Measurements from ENCODE around the gene GET3. TPM values are rescaled to one million over a fixed set of nuclear protein-coding genes. Genes with fewer than 3 reads are reported as not detected.
"Not testable (repeated sequence)": the region's sequence is repeated elsewhere in the genome, so short reads cannot be mapped to it uniquely, and the experiment has no call there.

GET3 gene
- total RNA-seq: 113 and 115 TPM in 2 replicates

- DNase-seq (ENCODE audit: low read depth, low spot score): peak; percentile 100
Observed at GRCh38 chr19:12736995-12737834, at the start of gene GET3. TSS of gene GET3 (plus strand) at chr19:12737497. CDS start at chr19:12737506, 9 bp downstream.

GRCh38 chr19:12689012-12689411, 48.3 kb upstream of the GET3 start:
- no peak for DNase-seq (ENCODE audit: low read depth, low spot score)

- no peak for DNase-seq (ENCODE audit: low read depth, low spot score)
Observed at GRCh38 chr19:12689581-12690216, 47.6 kb upstream of the GET3 start.

GRCh38 chr19:12692960-12693359, 44.3 kb upstream of the GET3 start:
- DNase-seq (ENCODE audit: low read depth, low spot score): no peak

- DNase-seq (ENCODE audit: low read depth, low spot score): no peak
Observed at GRCh38 chr19:12694641-12695040, 42.7 kb upstream of the GET3 start.

GRCh38 chr19:12695096-12695495, 42.2 kb upstream of the GET3 start:
- DNase-seq (ENCODE audit: low read depth, low spot score): no peak

- DNase-seq (ENCODE audit: low read depth, low spot score): no peak
Observed at GRCh38 chr19:12695514-12695913, 41.8 kb upstream of the GET3 start.

- DNase-seq (ENCODE audit: low read depth, low spot score): no peak
Observed at GRCh38 chr19:12695997-12696365, 41.3 kb upstream of the GET3 start.

GRCh38 chr19:12696366-12697335, 40.6 kb upstream of the GET3 start, which contains the start of gene FBXW9:
TSS of gene FBXW9 (minus strand) at chr19:12696631. CDS start at chr19:12696581, 50 bp downstream.
- DNase-seq (ENCODE audit: low read depth, low spot score): peak; percentile 77

GRCh38 chr19:12697425-12697824, 39.9 kb upstream of the GET3 start:
- not testable (repeated sequence) for DNase-seq (ENCODE audit: low read depth, low spot score)

- DNase-seq (ENCODE audit: low read depth, low spot score): no peak
Observed at GRCh38 chr19:12698138-12698537, 39.2 kb upstream of the GET3 start.

- DNase-seq (ENCODE audit: low read depth, low spot score): no peak
Observed at GRCh38 chr19:12701596-12702282, 35.6 kb upstream of the GET3 start.

- no peak for DNase-seq (ENCODE audit: low read depth, low spot score)
Observed at GRCh38 chr19:12703046-12703445, 34.3 kb upstream of the GET3 start.

- DNase-seq (ENCODE audit: low read depth, low spot score): no peak
Observed at GRCh38 chr19:12705169-12705568, 32.1 kb upstream of the GET3 start.

GRCh38 chr19:12705654-12706331, 31.5 kb upstream of the GET3 start:
- no peak for DNase-seq (ENCODE audit: low read depth, low spot score)

- DNase-seq (ENCODE audit: low read depth, low spot score): no peak
Observed at GRCh38 chr19:12706332-12706718, 31.0 kb upstream of the GET3 start.

GRCh38 chr19:12708641-12709040, 28.7 kb upstream of the GET3 start:
- no peak for DNase-seq (ENCODE audit: low read depth, low spot score)

- DNase-seq (ENCODE audit: low read depth, low spot score): no peak
Observed at GRCh38 chr19:12711187-12711586, 26.1 kb upstream of the GET3 start.

GRCh38 chr19:12712077-12712476, 25.2 kb upstream of the GET3 start:
- DNase-seq (ENCODE audit: low read depth, low spot score): not testable (repeated sequence)

GRCh38 chr19:12713304-12713703, 24.0 kb upstream of the GET3 start:
- not testable (repeated sequence) for DNase-seq (ENCODE audit: low read depth, low spot score)

Data from pulmonary artery endothelial cell (primary cell).